Colonic mucosa (tissue), 4 donors: Measurements from ENCODE around the gene TAF11L9. TPM values are rescaled to one million over a fixed set of nuclear protein-coding genes. Genes with fewer than 3 reads are reported as not detected.
"Not testable (repeated sequence)": the region's sequence is repeated elsewhere in the genome, so short reads cannot be mapped to it uniquely, and the experiment has no call there.

Experiments used
- DNase-seq: peaks from one replicate; pipeline ENCODE4 v3.0.0-alpha.2; 2020
- H3K27ac ChIP-seq: fragments of 200-600 bp; one replicate; pipeline ENCODE4 v1.8.0; 2021
- H3K27me3 ChIP-seq: fragments of 200-600 bp; one replicate; pipeline ENCODE4 v1.8.0; 2021
- H3K36me3 ChIP-seq: fragments of 200-600 bp; one replicate; pipeline ENCODE4 v1.8.0; 2021
- H3K4me1 ChIP-seq: fragments of 200-600 bp; one replicate; pipeline ENCODE4 v1.8.0; 2021; ENCODE audit warnings: mild to moderate bottlenecking
- H3K4me3 ChIP-seq: fragments of 200-600 bp; one replicate; pipeline ENCODE4 v1.8.0; 2021
- H3K9ac ChIP-seq, 2 donors: one replicate each; pipeline ENCODE4 v1.7.0; 2013; ENCODE audit warnings: control low read depth in 2 of 2, low read depth in 2 of 2, low read length in 2 of 2
- H3K9me3 ChIP-seq: fragments of 200-600 bp; one replicate; pipeline ENCODE4 v1.8.0; 2021
- intact Hi-C: fragments of 100-400 bp; cut with DNase I; formaldehyde crosslinking; loops from one replicate; pipeline ENCODE4 v1.14.1; 2022
- total RNA-seq, 2 donors: library from RNA; stranded (reverse); fragmentation: NEBNext Ultra II Directional in 1 of 2; extraction: Animal tissue kit (Norgen Biotek cat#: 25700) in 1 of 2; gene quantifications; one replicate each; pipeline ENCODE4 v1.2.1, GENCODE V29; 2021
- TF ChIP-seq, protein P1 (sequence below): fragments of 200-600 bp; IDR thresholded peaks from one replicate; pipeline ENCODE4 v1.8.0; 2022; ENCODE audit warnings: antibody characterized with exemption, mild to moderate bottlenecking
- donor health status: healthy.
- donor health status: DM: no; HTN: no; CAD: no.
- donor health status: DM: no; HTN: no; CAD: no.

The TAF11L9 gene
- total RNA-seq, 2 donors from 2014 or later, result not detected

DNA sequence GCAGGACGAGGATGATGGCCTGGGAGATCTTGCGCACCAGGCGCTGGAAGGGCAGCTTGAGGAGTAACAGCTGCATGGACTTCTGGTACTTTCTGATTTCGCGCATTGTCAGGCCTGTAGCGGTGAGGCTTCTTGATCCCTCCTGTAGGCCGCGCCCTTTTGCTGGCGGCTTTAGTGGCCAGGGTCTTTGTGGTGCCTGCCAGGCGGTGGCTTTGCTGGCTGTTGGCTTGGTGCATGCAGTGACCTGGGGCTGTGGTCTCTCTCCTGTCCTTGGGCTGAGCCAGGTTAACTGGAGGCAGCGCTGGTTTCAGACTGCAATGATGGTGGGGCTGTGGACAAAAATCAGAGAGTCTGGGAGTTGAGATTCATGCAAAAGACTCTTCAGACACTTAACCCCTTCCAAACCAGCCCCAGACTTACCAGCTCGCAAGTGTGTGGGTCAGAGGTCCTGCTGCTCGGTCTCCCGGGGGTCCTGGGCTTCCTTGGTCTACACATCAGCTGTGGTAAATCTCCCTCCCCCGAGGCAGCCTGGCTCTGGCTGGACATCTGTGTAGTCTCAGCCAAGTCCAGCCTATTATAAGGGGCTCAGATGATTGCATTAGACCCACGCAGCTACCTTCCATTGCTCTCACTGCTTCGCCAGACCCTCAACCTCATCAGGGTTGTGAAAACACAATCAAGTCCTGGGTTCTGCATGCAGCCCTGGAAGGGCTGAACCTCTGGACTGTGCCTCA lies 20.8 kb upstream of the TAF11L9 start:
- Histone ChIP-seq H3K36me3 (no peaks in the 10 kb centered on the region), H3K27me3 (no peaks in the 10 kb centered on the region), H3K9ac (no peak overlapping the region), H3K4me1 (no peaks in the 10 kb centered on the region), H3K4me3 (no peak overlapping the region), H3K9me3 (no peaks in the 10 kb centered on the region), H3K27ac (no peak overlapping the region)
- no peak for DNase-seq
- intact Hi-C loops, result no loop called here
- TF ChIP-seq, protein P1, sequence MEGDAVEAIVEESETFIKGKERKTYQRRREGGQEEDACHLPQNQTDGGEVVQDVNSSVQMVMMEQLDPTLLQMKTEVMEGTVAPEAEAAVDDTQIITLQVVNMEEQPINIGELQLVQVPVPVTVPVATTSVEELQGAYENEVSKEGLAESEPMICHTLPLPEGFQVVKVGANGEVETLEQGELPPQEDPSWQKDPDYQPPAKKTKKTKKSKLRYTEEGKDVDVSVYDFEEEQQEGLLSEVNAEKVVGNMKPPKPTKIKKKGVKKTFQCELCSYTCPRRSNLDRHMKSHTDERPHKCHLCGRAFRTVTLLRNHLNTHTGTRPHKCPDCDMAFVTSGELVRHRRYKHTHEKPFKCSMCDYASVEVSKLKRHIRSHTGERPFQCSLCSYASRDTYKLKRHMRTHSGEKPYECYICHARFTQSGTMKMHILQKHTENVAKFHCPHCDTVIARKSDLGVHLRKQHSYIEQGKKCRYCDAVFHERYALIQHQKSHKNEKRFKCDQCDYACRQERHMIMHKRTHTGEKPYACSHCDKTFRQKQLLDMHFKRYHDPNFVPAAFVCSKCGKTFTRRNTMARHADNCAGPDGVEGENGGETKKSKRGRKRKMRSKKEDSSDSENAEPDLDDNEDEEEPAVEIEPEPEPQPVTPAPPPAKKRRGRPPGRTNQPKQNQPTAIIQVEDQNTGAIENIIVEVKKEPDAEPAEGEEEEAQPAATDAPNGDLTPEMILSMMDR, result no peak

DNA sequence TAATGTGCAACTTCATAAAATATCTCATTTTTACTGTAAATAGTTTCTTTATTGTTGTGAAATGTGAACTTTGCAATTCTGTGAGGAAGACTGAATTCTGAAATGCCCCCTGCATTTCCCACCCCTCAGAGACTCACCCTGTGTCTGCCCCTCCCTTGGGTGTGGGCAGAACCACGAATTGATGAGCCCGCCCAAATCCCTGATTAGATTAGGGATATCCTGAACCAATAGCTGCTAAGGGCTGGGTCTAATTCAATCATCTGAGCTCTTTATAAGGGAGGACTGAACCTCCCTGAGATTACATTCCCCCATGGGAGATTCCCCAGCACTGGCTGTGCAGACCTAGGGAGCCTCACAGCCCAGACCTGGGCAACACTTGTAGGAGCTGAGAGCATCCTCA lies 15.9 kb upstream of the TAF11L9 start, which contains the start of gene TAF11L12:
TAF11L12 (plus strand) TSS at position 301 of the 400 bp plus-strand sequence.
- H3K27ac ChIP-seq, H3K9ac ChIP-seq, H3K27me3 ChIP-seq, H3K4me1 ChIP-seq, DNase-seq, H3K36me3 ChIP-seq, H3K9me3 ChIP-seq, H3K4me3 ChIP-seq, intact Hi-C loops: not testable (repeated sequence)

DNA sequence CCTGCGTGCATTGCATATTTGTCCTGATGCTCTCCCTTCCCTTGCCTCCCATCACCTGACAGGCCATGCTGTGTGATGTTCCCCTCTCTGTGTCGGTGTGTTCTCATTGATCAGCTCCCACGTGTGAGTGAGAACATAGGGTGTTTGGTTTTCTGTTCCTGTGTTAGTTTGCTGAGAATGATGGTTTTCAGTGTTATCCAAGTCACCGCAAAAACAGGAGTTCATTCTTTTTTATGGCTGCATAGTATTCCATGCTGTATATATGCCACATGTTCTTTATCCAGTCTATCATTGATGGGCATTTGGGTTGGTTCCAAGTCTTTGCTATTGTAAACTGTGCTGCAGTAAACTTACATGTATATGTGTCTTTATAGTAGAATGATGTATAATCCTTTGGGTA lies 13.3 kb upstream of the TAF11L9 start:
- H3K27ac ChIP-seq, H3K9ac ChIP-seq, H3K4me3 ChIP-seq, intact Hi-C loops, H3K27me3 ChIP-seq, H3K4me1 ChIP-seq, H3K36me3 ChIP-seq, DNase-seq, H3K9me3 ChIP-seq: not testable (repeated sequence)

DNA sequence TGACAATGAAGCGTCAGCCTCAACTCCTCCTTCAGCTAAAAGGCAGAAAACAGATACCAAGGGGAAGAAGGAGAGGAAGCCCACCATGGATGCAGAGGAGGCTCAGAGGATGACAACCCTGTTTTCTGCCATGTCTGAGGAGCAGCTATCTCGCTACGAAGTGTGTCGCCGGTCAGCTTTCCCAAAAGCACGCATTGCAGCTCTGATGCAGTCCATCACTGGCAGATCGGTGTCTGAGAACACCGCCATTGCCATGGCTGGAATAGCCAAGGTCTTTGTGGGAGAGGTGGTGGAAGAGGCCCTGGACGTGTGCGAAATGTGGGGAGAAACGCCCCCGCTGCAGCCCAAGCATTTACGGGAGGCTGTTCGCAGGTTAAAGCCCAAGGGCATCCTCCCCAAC lies 10.8 kb upstream of the TAF11L9 start:
- H3K4me3 ChIP-seq, result no peak overlapping the region
- DNase-seq, result no peak
- intact Hi-C loops, result no loop called here
- H3K4me1 ChIP-seq, result no peaks in the 10 kb centered on the region
- no peak overlapping the region for H3K9ac ChIP-seq
- no peak overlapping the region for H3K27ac ChIP-seq
- TF ChIP-seq, protein P1, result no peak
- H3K27me3 ChIP-seq, result no peaks in the 10 kb centered on the region
- H3K36me3 ChIP-seq, result no peaks in the 10 kb centered on the region
- no peaks in the 10 kb centered on the region for H3K9me3 ChIP-seq

DNA sequence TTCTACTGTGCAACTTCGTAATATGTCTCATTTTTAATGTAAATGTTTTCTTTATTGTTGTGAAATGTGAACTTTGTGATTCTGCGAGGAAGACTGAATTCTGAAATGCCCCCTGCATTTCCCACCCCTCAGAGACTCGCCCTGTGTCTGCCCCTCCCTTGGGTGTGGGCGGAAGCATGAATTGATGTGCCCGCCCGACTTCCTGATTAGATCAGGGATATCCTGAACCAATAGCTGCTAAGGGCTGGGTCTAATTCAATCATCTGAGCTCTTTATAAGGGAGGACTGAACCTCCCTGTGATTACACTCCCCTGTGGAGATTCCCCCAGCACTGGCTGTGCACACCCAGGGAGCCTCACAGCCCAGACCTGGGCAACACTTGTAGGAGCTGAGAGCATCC lies 9.7 kb upstream of the TAF11L9 start, which contains the start of gene TAF11L11:
TAF11L11 (plus strand) TSS at position 304 of the 400 bp plus-strand sequence.
- H3K27me3 ChIP-seq, H3K36me3 ChIP-seq, intact Hi-C loops, DNase-seq, H3K9ac ChIP-seq, H3K4me1 ChIP-seq, H3K27ac ChIP-seq, H3K4me3 ChIP-seq, H3K9me3 ChIP-seq: not testable (repeated sequence)

DNA sequence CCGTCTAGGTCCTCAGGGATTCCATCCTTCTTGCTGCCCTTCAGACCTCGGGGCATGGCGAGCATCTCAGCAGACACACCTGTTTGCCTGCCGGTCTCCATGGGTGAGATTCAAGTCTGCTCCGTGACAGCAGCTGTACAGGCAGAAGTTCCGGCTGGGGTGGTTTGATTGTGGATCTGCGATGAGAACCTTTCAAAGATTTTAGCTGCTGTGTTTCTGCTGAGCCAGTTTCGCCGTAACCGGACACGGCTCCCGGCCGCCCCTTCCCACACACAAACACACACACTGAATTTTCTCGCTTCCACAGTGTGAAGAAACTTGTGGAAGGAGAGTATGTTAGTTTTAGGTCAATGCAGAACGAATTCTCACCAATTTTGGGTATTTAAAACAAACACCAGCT lies 3.5 kb upstream of the TAF11L9 start, which contains the start of gene TAF11L10:
TAF11L10 (minus strand) TSS at position 101 of the 400 bp plus-strand sequence.
- intact Hi-C loops, H3K4me1 ChIP-seq, H3K27me3 ChIP-seq, H3K27ac ChIP-seq, H3K4me3 ChIP-seq, H3K9me3 ChIP-seq, H3K9ac ChIP-seq, DNase-seq, H3K36me3 ChIP-seq: not testable (repeated sequence)

DNA sequence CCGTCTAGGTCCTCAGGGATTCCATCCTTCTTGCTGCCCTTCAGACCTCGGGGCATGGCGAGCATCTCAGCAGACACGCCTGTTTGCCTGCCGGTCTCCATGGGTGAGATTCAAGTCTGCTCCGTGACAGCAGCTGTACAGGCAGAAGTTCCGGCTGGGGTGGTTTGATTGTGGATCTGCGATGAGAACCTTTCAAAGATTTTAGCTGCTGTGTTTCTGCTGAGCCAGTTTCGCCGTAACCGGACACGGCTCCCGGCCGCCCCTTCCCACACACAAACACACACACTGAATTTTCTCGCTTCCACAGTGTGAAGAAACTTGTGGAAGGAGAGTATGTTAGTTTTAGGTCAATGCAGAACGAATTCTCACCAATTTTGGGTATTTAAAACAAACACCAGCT lies 3.3 kb downstream of the TAF11L9 start, which contains the start of gene TAF11L8:
TAF11L8 (minus strand) TSS at position 101 of the 400 bp plus-strand sequence.
- H3K4me3 ChIP-seq, intact Hi-C loops, H3K27ac ChIP-seq, H3K36me3 ChIP-seq, DNase-seq, H3K9ac ChIP-seq, H3K27me3 ChIP-seq, H3K4me1 ChIP-seq, H3K9me3 ChIP-seq: not testable (repeated sequence)

DNA sequence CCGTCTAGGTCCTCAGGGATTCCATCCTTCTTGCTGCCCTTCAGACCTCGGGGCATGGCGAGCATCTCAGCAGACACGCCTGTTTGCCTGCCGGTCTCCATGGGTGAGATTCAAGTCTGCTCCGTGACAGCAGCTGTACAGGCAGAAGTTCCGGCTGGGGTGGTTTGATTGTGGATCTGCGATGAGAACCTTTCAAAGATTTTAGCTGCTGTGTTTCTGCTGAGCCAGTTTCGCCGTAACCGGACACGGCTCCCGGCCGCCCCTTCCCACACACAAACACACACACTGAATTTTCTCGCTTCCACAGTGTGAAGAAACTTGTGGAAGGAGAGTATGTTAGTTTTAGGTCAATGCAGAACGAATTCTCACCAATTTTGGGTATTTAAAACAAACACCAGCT lies 8.5 kb downstream of the TAF11L9 start, which contains the start of gene TAF11L7:
TAF11L7 (minus strand) TSS at position 101 of the 400 bp plus-strand sequence.
- H3K9ac ChIP-seq, intact Hi-C loops, H3K27me3 ChIP-seq, H3K4me1 ChIP-seq, H3K4me3 ChIP-seq, H3K27ac ChIP-seq, H3K9me3 ChIP-seq, H3K36me3 ChIP-seq, DNase-seq: not testable (repeated sequence)

Other genes starting within 250 kb of the TAF11L9 start
- gene TAF11L2, start 96.2 kb downstream of the TAF11L9 start, total RNA-seq, result not detected
- gene TAF11L3, start 76.0 kb downstream of the TAF11L9 start, total RNA-seq, result not detected
- not detected for gene TAF11L4, start 72.6 kb downstream of the TAF11L9 start, total RNA-seq
- gene TAF11L5, start 69.2 kb downstream of the TAF11L9 start, total RNA-seq, result not detected
- not detected for gene TAF11L6, start 65.7 kb downstream of the TAF11L9 start, total RNA-seq
- gene TAF11L7, start 8.6 kb downstream of the TAF11L9 start, total RNA-seq, result not detected
- gene TAF11L8, start 3.4 kb downstream of the TAF11L9 start, total RNA-seq, result not detected
- gene TAF11L10, start 3.4 kb upstream of the TAF11L9 start, total RNA-seq, result not detected
- gene TAF11L11, start 9.8 kb upstream of the TAF11L9 start, total RNA-seq, result not detected
- gene TAF11L12, start 16.0 kb upstream of the TAF11L9 start, total RNA-seq, result not detected
- gene TAF11L13, start 37.7 kb upstream of the TAF11L9 start, total RNA-seq, result not detected
- not detected for gene TAF11L14, start 40.1 kb upstream of the TAF11L9 start, total RNA-seq